ENCODE data around the gene TSHZ3.

DNA sequence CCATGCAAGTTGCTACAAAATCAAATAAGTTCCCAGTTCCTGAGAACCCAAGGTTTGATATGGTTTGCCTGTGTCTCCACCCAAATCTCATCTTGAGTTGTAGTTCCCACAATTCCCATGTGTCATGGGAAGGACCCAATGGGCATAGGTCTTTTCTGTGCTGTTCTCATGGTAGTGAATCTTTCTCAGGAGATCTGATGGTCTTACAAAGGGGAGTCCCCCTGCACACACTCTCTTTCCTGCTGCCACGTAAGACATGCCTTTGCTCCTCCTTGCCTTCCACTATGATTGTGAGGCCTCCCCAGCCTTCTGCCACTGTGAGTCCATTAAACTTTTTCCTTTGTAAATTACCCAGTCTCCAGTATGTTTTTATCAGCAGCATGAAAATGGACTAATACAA lies 28.5 kb upstream of the TSHZ3 start:
- TF ChIP-seq, protein P1, sequence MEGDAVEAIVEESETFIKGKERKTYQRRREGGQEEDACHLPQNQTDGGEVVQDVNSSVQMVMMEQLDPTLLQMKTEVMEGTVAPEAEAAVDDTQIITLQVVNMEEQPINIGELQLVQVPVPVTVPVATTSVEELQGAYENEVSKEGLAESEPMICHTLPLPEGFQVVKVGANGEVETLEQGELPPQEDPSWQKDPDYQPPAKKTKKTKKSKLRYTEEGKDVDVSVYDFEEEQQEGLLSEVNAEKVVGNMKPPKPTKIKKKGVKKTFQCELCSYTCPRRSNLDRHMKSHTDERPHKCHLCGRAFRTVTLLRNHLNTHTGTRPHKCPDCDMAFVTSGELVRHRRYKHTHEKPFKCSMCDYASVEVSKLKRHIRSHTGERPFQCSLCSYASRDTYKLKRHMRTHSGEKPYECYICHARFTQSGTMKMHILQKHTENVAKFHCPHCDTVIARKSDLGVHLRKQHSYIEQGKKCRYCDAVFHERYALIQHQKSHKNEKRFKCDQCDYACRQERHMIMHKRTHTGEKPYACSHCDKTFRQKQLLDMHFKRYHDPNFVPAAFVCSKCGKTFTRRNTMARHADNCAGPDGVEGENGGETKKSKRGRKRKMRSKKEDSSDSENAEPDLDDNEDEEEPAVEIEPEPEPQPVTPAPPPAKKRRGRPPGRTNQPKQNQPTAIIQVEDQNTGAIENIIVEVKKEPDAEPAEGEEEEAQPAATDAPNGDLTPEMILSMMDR (conservative IDR thresholded peaks at IDR 0.05; ENCODE audit: low read depth, low read length), result no peak
- TF ChIP-seq EZH2 (IDR thresholded peaks at IDR 0.05; ENCODE audit: borderline replicate concordance, low read depth, low read length, poor library complexity, severe bottlenecking), result no peak
